Endothelial cell of umbilical vein (primary cell): ENCODE measurements around the gene COPS9. TPM values are rescaled to one million over a fixed set of nuclear protein-coding genes. Genes with fewer than 3 reads are reported as not detected.

ENCODE experiments used
- BruUV-seq: library from RNA; stranded (reverse); fragments of 400-500 nt; replicated peaks from 2 replicates; lab custom pipeline; 2021; lab: Mats Ljungman, UMichigan
- CTCF ChIA-PET: fragments of 300-600, 350-600 bp; sonication (Branson Sonifier 250); formaldehyde crosslinking; loops from one replicate; lab custom pipeline; 2021; ENCODE audit warnings: antibody characterized with exemption, inconsistent platforms; lab: Charles Lee
- POLR2A ChIA-PET: fragments of 300-600, 350-600 bp; sonication (Branson Sonifier 250); formaldehyde crosslinking; loops from one replicate; lab custom pipeline; 2021; ENCODE audit warnings: antibody characterized with exemption, inconsistent platforms; lab: Charles Lee
- DNase-seq: peaks from one replicate; pipeline ENCODE4 v3.0.0-alpha.2; 2011; ENCODE audit warnings: low read depth, low spot score
- FAIRE-seq: peaks from 2 replicates; lab custom pipeline; 2011; peaks lifted over from hg19 to GRCh38; lab: Jason Lieb, UNC
- H2AFZ ChIP-seq: 2 replicates; pipeline ENCODE4 v1.6.0; 2012; ENCODE audit warnings: low read depth, low read length, control low read depth, inconsistent platforms
- H3K27ac ChIP-seq: 2 replicates; pipeline ENCODE4 v1.5.1; 2011; ENCODE audit warnings: low read depth, mild to moderate bottlenecking, control low read depth, low read length, moderate library complexity; ENCODE audit not compliant: insufficient read depth
- H3K27me3 ChIP-seq, 2 experiments: 2 replicates each; pipeline versions ENCODE4 v1.6.0 to v1.6.1; 2011; ENCODE audit warnings: low read length in 2 of 2, mixed read lengths in 1 of 2; ENCODE audit not compliant: control insufficient read depth in 2 of 2, insufficient read depth in 2 of 2
- H3K36me3 ChIP-seq, 2 experiments: 2 replicates in 1 of 2; 3 replicates in 1 of 2; pipeline ENCODE4 v1.5.1; 2011; ENCODE audit warnings: low read length in 2 of 2, mild to moderate bottlenecking in 1 of 2, moderate library complexity in 1 of 2; ENCODE audit not compliant: control insufficient read depth in 2 of 2, insufficient read depth in 2 of 2; ENCODE audit errors: extremely low read depth in 1 of 2
- H3K4me1 ChIP-seq: 3 replicates; pipeline ENCODE4 v1.5.1; 2011; ENCODE audit warnings: mild to moderate bottlenecking, low read length; ENCODE audit not compliant: control insufficient read depth, insufficient read depth; ENCODE audit errors: extremely low read depth
- H3K4me2 ChIP-seq: 2 replicates; pipeline ENCODE4 v1.6.1; 2011; ENCODE audit warnings: low read length, control low read depth, mixed read lengths; ENCODE audit not compliant: insufficient read depth
- H3K4me3 ChIP-seq, 3 experiments: fragments of 200-600 bp in 1 of 3; sonication (generic), shearing (Covaris generic) in 1 of 3; replicated peaks in 1 of 3; 2 replicates each; pipeline ENCODE4 v1.5.1; 2011 to 2016; ENCODE audit warnings: control low read depth in 3 of 3, low read length in 3 of 3, mild to moderate bottlenecking in 2 of 3, inconsistent platforms in 1 of 3, low read depth in 1 of 3, moderate library complexity in 1 of 3; ENCODE audit not compliant: insufficient read depth in 1 of 3
- H3K79me2 ChIP-seq: 2 replicates; pipeline ENCODE4 v1.6.0; 2012; ENCODE audit warnings: low read length, inconsistent platforms; ENCODE audit not compliant: control insufficient read depth, insufficient read depth
- H3K9ac ChIP-seq: replicated peaks from 2 replicates; pipeline ENCODE3; 2011; ENCODE audit warnings: low read length, control low read depth; ENCODE audit not compliant: insufficient read depth; ENCODE audit errors: extremely low read depth
- H3K9me1 ChIP-seq: replicated peaks from 3 replicates; pipeline ENCODE4 v1.6.0; 2011; ENCODE audit warnings: mild to moderate bottlenecking, low read length; ENCODE audit not compliant: control insufficient read depth, insufficient read depth; ENCODE audit errors: extremely low read depth
- H3K9me3 ChIP-seq: replicated peaks from 2 replicates; pipeline ENCODE4 v1.5.1; 2012; ENCODE audit warnings: low read length, inconsistent platforms; ENCODE audit not compliant: control insufficient read depth, insufficient read depth
- H4K20me1 ChIP-seq: replicated peaks from 2 replicates; pipeline ENCODE3; 2011; ENCODE audit warnings: mild to moderate bottlenecking, low read length; ENCODE audit not compliant: control insufficient read depth, insufficient read depth; ENCODE audit errors: extremely low read depth
- EZH2 ChIP-seq: IDR thresholded peaks from 2 replicates; pipeline ENCODE4 v1.6.1; 2012; ENCODE audit warnings: borderline replicate concordance, low read depth, mild to moderate bottlenecking, moderate library complexity, low read length, inconsistent platforms; ENCODE audit not compliant: severe bottlenecking
- FOS ChIP-seq: IDR thresholded peaks from 2 replicates; pipeline ENCODE4 v1.6.1; 2011; ENCODE audit warnings: mild to moderate bottlenecking, low read length, moderate library complexity, borderline replicate concordance; ENCODE audit not compliant: insufficient read depth
- GATA2 ChIP-seq: IDR thresholded peaks from 2 replicates; pipeline ENCODE4 v1.7.0; 2011; ENCODE audit warnings: low read depth, mild to moderate bottlenecking, moderate library complexity, mixed read lengths, low read length; ENCODE audit not compliant: insufficient read length, insufficient read depth
- JUN ChIP-seq: IDR thresholded peaks from 2 replicates; pipeline ENCODE4 v1.6.1; 2011; ENCODE audit warnings: borderline replicate concordance, low read depth; ENCODE audit not compliant: insufficient read length, insufficient read depth
- MYC ChIP-seq: IDR thresholded peaks from one replicate; pipeline ENCODE4 v1.6.1; 2011; ENCODE audit warnings: mild to moderate bottlenecking, low read depth, low read length
- POLR2A ChIP-seq: IDR thresholded peaks from 2 replicates; pipeline ENCODE4 v1.6.1; 2012; ENCODE audit warnings: low read depth, mild to moderate bottlenecking, control low read depth, low read length
- POLR2AphosphoS5 ChIP-seq: IDR thresholded peaks from 2 replicates; pipeline ENCODE4 v1.6.1; 2012; ENCODE audit warnings: low read depth, mild to moderate bottlenecking, control low read depth, low read length, moderate library complexity; ENCODE audit not compliant: insufficient read depth
- dilution Hi-C: fragments of 300-500 bp; cut with MboI; formaldehyde crosslinking; loops from one replicate; pipeline ENCODE4 v1.15.0; 2019; ENCODE audit warnings: low sequenced_read_pairs; ENCODE audit not compliant: extremely low pct_ligation_motif_present
- intact Hi-C: fragments of 100-400 bp; cut with micrococcal nuclease; formaldehyde crosslinking; loops from one replicate; pipeline ENCODE4 v1.10.0; 2022
- polyA plus RNA-seq, 4 experiments: library from polyadenylated mRNA; depleted of rRNA in 3 of 4; stranded (reverse) in 3 of 4; unstranded in 1 of 4; fragments of >200 nt; gene quantifications; 2 replicates each; pipeline versions ENCODE4 v1.2.1 to v1.2.3, GENCODE V29; 2011 to 2012; ENCODE audit warnings: missing spikeins in 1 of 4
- total RNA-seq: library from RNA; stranded (reverse); gene quantifications from 2 replicates; pipeline ENCODE4 v1.2.3, GENCODE V29; 2021
- TF ChIP-seq, protein P1 (sequence below): IDR thresholded peaks from 2 replicates; pipeline ENCODE4 v1.6.1; 2011; ENCODE audit not compliant: insufficient read depth, insufficient read length
- TF ChIP-seq, protein P2 (sequence below), 2 donors: IDR thresholded peaks; 1 replicate in 1 of 2; 2 replicates in 1 of 2; pipeline ENCODE4 v1.5.1; 2011; ENCODE audit warnings: low read length in 2 of 2, mild to moderate bottlenecking in 2 of 2, moderate library complexity in 2 of 2, control low read depth in 1 of 2, inconsistent platforms in 1 of 2, low read depth in 1 of 2; ENCODE audit not compliant: insufficient read depth in 1 of 2; ENCODE audit errors: extremely low read depth in 1 of 2

Gene COPS9
- total and polyA plus RNA-seq, 2 donors (not counting 3 experiments of a cell fraction or from before 2014, with no cell fraction given) = 196 to 361 TPM

DNA sequence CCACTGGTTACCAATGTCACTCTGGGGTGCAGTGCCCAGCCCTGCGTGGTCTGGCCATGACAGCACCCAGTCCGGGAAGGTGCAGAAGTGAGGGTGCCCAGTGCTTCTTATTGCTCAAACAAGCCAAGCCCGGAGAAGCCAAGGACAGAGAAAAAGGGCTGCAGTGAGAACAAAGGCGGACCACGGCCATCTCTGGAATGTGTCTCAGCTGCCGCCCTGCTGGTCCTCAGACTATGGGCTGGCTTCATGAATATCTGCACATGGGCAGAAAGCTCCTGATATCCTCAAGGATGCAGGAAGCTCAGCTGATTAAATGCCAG, 28.7 kb downstream of the COPS9 start:
- TF ChIP-seq GATA2 = no peak
- no peaks in the 10 kb centered on the region for H3K36me3 ChIP-seq
- no peaks in the 10 kb centered on the region for H3K9me3 ChIP-seq
- intact Hi-C loops = no loop called here
- H2AFZ ChIP-seq = no peak overlapping the region
- H3K4me3 ChIP-seq = no peak overlapping the region
- H4K20me1 ChIP-seq = no peaks in the 10 kb centered on the region
- BruUV-seq = no TSS peak
- FAIRE-seq = no peak
- no peak for DNase-seq
- no peaks in the 10 kb centered on the region for H3K79me2 ChIP-seq
- no peak overlapping the region for H3K9ac ChIP-seq
- no peak overlapping the region for H3K4me2 ChIP-seq
- ChIA-PET POLR2A (no interaction called here), CTCF (no interaction called here)
- no peaks in the 10 kb centered on the region for H3K9me1 ChIP-seq
- no peaks in the 10 kb centered on the region for H3K4me1 ChIP-seq
- H3K27me3 ChIP-seq = no peaks in the 10 kb centered on the region
- no peak overlapping the region for H3K27ac ChIP-seq
- dilution Hi-C loops = no loop called here

DNA sequence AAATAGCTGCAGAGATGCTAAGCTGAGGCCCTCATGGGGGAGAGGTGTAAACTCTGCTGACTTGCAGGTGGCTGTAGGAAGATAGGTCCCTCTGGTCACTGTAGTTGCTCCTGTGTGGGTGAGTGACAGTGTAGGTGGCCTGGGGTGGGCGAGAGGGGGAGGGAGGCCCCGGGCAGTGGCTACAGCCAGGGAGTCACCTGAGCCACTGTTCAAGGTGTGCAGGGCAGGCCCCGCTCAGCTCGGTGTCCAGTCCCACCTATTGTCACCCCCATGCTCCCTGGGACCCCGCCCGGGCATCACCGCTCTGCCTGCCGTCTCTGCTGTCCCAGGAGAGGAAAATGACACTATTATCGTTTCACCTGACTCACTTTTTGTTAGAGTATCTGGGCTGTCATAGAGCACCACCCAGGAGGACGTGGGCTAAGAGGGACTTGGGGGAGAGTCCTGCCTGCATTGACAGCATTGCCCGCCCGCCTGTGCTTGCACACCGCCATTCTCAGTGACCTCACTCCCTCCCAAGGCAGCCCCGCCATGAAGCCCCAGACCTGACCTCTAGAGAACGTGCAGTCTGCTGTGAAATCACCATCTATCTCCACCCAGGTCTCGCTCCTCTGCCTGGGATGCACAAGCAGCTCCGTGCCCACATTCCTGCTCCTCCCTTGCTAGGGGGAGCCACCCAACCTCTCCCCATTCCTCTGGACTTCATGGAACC, 29.2 kb downstream of the COPS9 start:
- Histone ChIP-seq H3K4me2 (no peak overlapping the region), H3K79me2 (no peaks in the 10 kb centered on the region), H3K27me3 (no peaks in the 10 kb centered on the region), H3K27ac (no peak overlapping the region), H3K36me3 (no peaks in the 10 kb centered on the region), H3K9ac (no peak overlapping the region), H3K9me3 (no peaks in the 10 kb centered on the region), H3K9me1 (no peaks in the 10 kb centered on the region), H4K20me1 (no peaks in the 10 kb centered on the region), H2AFZ (no peak overlapping the region), H3K4me3 (no peak overlapping the region), H3K4me1 (no peaks in the 10 kb centered on the region)
- no peak for TF ChIP-seq POLR2AphosphoS5
- TF ChIP-seq FOS = no peak
- TF ChIP-seq JUN = no peak
- no peak for TF ChIP-seq POLR2A
- TF ChIP-seq, protein P1, sequence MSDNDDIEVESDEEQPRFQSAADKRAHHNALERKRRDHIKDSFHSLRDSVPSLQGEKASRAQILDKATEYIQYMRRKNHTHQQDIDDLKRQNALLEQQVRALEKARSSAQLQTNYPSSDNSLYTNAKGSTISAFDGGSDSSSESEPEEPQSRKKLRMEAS = no peak
- no peak for TF ChIP-seq GATA2
- no peak for TF ChIP-seq MYC
- TF ChIP-seq EZH2 = no peak
- TF ChIP-seq, protein P2, sequence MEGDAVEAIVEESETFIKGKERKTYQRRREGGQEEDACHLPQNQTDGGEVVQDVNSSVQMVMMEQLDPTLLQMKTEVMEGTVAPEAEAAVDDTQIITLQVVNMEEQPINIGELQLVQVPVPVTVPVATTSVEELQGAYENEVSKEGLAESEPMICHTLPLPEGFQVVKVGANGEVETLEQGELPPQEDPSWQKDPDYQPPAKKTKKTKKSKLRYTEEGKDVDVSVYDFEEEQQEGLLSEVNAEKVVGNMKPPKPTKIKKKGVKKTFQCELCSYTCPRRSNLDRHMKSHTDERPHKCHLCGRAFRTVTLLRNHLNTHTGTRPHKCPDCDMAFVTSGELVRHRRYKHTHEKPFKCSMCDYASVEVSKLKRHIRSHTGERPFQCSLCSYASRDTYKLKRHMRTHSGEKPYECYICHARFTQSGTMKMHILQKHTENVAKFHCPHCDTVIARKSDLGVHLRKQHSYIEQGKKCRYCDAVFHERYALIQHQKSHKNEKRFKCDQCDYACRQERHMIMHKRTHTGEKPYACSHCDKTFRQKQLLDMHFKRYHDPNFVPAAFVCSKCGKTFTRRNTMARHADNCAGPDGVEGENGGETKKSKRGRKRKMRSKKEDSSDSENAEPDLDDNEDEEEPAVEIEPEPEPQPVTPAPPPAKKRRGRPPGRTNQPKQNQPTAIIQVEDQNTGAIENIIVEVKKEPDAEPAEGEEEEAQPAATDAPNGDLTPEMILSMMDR (IDR thresholded peaks at IDR 0.05; ENCODE audit: extremely low read depth in 1 of 2, insufficient read depth in 1 of 2, low read depth in 1 of 2, low read length in 2 of 2) = no peak
- DNase-seq = no peak
- intact Hi-C loops = no loop called here
- CTCF ChIA-PET = no interaction called here
- POLR2A ChIA-PET = no interaction called here
- dilution Hi-C loops = no loop called here
- no TSS peak for BruUV-seq
- no peak for FAIRE-seq
